ENCODE data around the gene DEFB115.
"Not testable (repeated sequence)": the region's sequence is repeated elsewhere in the genome, so short reads cannot be mapped to it uniquely, and the experiment has no call there.

Gene DEFB115, protein sequence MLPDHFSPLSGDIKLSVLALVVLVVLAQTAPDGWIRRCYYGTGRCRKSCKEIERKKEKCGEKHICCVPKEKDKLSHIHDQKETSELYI

DNA sequence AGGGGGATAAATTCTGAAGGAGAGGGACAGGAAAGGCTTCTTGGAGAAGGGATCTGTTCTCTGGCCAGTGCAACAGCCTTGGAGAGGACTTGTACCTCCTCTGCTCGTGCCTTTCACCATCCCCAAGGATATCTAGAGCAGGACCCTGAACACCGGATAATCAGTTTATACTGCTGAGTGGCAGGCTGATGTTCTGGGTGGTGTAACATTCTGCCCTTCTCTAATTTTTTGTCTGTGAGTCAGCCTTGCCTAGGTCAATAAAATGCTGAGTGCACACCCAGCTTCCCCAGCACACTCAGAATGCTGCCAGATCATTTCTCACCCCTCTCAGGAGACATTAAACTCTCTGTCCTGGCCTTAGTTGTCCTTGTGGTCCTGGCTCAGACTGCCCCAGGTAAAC lies at the start of gene DEFB115:
DEFB115 (plus strand) TSS at position 301 of the 400 bp plus-strand sequence; CDS start at position 301, 0 bp downstream.
- no peak for DNase-seq (ENCODE audit: low read depth in 3 of 3, low spot score in 1 of 3)

DNA sequence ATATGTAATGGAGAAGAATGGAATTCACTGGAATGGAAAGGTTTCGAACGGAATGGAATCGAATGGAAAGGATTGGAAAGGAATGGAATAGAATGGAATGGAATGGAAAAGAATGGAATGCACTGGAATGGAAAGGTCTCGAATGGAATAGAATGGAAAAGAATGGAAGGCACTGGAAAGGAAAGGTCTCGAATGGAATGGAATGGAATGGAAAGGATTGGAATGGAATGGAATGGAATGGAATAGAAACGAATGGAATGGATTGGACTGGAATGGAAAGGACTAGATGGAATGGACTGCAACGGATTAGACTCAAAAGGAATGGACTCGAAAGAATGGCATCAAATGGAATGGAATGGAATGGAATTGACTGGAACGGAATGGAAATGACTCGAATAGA lies 20.5 kb upstream of the DEFB115 start:
- no peak for DNase-seq (ENCODE audit: low read depth in 3 of 3, low spot score in 1 of 3)

DNA sequence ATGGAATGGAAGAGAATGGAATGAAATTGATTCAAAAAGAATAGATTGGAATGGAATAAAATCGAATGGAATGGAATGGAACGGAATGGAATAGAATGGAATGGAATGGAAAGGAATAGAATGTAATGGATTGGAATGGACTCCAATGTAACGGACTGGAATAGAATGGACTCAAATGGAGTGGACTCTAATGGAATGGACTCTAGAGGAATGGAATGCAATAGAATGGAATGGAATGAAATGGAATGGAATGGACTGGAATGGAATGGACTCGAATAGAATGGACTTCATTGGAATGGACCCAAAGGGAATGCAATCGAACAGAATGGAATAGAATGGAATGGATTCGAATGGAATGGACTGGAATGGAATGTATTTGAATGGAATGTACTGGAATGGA lies 19.7 kb upstream of the DEFB115 start:
- DNase-seq (ENCODE audit: low read depth in 3 of 3, low spot score in 1 of 3): no peak

DNA sequence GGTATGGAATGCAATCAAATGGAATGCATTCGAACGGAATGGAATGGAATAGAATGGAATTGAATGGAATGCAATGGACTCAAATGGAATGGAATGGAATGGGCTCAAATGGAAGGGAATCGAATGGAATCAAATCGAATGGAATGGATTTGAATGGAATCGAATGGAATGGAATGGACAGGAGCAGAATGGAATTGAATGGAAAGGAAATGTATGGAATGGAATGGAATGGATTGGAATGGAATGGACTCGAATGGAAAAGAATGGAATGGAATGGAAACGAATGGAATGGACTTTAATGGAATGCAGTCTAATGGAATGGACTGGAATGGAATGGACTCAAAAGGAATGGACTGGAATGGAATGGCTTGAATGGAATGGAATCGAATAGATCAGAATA lies 18.3 kb upstream of the DEFB115 start:
- DNase-seq (ENCODE audit: low read depth in 3 of 3, low spot score in 1 of 3): no peak

DNA sequence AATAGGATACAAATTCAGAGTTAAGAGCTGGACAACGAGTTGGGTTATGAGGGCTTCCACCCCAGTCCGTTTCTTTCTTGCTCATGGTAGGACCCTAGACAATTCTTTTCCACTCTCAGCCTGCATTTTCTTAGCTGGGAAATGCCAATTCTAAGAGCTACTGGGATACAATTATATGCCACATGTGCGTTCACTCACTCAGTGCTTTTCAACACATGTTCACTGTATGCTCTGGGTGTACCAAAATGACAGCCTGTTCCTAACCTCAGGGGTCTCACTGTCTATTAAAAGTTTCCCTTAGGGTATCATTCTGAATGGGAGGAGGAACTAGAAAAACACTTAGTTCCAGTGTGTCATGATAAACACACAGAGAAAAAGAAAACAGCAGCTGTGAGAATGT lies 505 bp upstream of the DEFB115 start:
- no peak for DNase-seq (ENCODE audit: low read depth in 3 of 3, low spot score in 1 of 3)

DNA sequence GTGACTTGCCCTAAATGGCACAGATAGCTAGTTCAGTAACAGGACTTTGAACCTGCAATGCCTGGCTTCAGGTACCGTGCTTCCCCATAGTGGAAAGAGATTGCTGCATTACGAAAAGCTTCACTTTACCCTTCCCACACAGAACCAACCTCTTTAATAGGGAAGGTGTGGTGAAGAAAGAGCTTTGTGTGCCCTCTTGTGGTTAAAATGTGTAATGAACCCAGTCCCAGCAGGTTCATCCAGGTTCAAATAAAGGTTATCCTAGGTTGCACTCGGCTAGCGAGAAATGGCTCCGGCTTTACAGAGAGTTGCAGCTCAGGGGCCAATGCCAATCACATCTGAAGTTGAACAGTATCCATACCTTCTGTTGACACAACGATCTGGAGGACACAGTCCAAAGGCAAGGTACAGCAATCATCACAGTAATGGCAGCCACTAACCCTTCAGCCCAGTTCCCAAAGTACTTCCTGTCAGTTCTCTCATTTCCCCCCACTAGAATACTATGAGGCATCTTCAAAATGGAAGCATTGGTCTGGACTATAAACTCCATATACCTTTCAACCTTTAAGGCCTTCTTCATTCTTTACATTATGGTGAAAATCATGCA lies 3.0 kb downstream of the DEFB115 start:
- no peak for DNase-seq (ENCODE audit: low read depth in 3 of 3, low spot score in 1 of 3)

DNA sequence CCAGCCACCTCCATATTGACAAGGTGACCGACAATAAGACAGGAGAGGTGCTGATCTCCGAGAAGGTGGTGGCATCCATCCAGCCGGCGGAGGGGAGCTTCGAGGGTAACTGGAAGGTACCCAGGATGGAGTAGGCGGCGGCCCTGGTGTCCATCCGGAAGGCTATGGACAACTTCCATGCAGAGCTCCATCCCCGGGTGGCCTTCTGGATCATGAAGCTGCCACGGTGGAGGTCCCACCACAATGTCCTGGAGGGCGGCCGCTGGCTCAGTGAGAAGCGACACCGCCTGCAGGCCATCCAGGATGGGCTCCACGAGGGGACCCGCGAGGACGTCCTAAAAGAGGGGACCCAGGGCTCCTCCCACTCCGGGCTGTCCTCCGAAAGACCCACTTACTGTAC lies 17.0 kb downstream of the DEFB115 start:
- no peak for DNase-seq (ENCODE audit: low read depth in 3 of 3, low spot score in 1 of 3)

DNA sequence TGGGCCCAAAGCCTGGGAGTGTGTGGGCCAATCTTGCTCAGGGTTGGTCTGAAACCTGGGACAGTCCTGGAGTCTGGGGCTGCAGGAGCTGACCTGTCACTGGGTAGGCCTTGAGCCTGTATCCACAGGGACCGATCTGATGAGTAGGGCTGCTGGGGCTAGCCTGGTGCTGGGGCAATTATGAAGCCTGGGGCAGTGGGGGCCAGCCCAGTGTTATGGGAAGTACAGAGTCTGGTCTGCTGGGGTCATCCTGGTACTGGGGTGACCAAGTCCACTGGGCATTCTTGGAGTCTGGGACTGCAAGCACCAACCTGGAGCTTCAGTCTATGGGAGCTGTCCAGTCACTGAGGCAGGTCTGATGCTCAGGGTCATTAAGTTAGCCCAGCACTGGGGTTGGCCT lies 20.7 kb downstream of the DEFB115 start:
- DNase-seq (ENCODE audit: low read depth in 3 of 3, low spot score in 1 of 3): no peak

DNA sequence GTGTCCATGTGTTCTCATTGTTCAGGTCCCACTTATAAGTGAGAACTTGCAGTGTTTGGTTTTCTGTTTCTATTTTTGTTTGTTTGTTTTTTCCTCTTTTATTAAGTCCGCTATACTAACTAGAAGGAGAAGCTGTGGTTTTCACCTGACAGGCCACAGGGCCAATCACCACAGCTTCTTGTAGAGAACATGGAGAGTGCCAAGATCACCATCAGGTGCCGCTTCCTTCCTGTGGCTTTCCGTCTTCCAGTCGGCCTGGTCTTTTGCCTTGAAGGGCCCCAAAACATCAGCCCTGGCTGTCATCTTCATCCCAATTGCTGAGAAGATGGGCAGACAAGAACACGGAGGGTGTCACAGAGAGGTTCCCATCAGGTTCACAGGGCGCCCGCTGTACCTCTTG lies 27.5 kb downstream of the DEFB115 start:
- DNase-seq (ENCODE audit: low read depth in 3 of 3, low spot score in 1 of 3): not testable (repeated sequence)

DNA sequence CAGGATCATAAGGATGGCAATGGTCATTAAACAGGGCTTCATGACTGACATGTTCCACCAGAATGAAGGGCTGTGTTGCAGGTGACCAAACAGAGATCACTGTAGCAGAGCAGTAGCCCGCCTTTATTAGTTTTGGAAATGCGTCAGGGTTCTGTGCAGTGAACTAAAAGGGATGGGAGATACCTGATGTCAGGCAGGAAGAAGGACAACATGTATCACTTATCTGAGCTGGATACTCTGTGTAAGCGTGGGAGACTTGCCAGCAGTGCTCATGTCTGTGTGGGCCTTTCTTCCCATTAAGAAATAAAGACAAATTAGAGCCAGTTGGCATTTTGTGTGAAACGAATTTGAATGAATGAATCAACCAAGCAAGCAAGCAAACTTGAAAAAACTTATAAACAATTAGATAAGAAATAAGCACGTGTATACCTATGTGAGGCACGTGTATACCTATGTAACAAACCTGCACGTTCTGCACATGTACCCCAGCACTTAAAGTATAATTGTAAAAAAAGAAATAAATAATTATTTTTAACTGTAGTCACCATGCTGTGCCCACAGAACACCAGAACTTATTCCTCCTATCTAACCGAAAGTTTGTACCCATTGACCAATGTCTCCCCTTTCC lies 51.2 kb downstream of the DEFB115 start, which contains the start of gene DEFB116:
DEFB116 (minus strand) TSS at position 51 of the 628 bp plus-strand sequence; CDS start at position 51, 0 bp downstream.
- no peak for DNase-seq (ENCODE audit: low read depth in 3 of 3, low spot score in 1 of 3)

All from stimulated activated CD4-positive, alpha-beta T cell treated with anti-CD3 and anti-CD28 coated beads, TNF-alpha, amount 100 ng/mL, for 1 hour (primary cell).